H9 (cell line): ENCODE results near the gene ANKRD11. TPM values are rescaled to one million over a fixed set of nuclear protein-coding genes. Genes with fewer than 3 reads are reported as not detected.

Experiments used
- DNase-seq: peaks from one replicate; pipeline ENCODE4 v3.0.0-alpha.2; 2017
- H2AFZ ChIP-seq: one replicate; pipeline ENCODE4 v1.6.1; 2013; ENCODE audit warnings: mild to moderate bottlenecking, low read length, control low read depth, moderate library complexity
- H2AK5ac ChIP-seq: 2 replicates; pipeline ENCODE4 v1.6.1; 2013; ENCODE audit warnings: low read length, control low read depth, mixed read lengths; ENCODE audit not compliant: insufficient read length
- H2BK120ac ChIP-seq: one replicate; pipeline ENCODE4 v1.6.1; 2013; ENCODE audit warnings: low read depth, mild to moderate bottlenecking, low read length, control low read depth, inconsistent platforms; ENCODE audit not compliant: poor library complexity, severe bottlenecking
- H2BK12ac ChIP-seq: 2 replicates; pipeline ENCODE4 v1.6.1; 2013; ENCODE audit warnings: low read length, control low read depth, mixed read lengths, low read depth; ENCODE audit not compliant: insufficient read length
- H2BK15ac ChIP-seq: 2 replicates; pipeline ENCODE4 v1.6.1; 2013; ENCODE audit warnings: low read depth, low read length, control low read depth
- H2BK20ac ChIP-seq: one replicate; pipeline ENCODE4 v1.6.1; 2013; ENCODE audit warnings: low read depth, mild to moderate bottlenecking, low read length, control low read depth, inconsistent platforms; ENCODE audit not compliant: poor library complexity, severe bottlenecking
- H2BK5ac ChIP-seq: 2 replicates; pipeline ENCODE4 v1.6.1; 2013; ENCODE audit warnings: low read length, control low read depth, mixed read lengths; ENCODE audit not compliant: insufficient read length
- H3K14ac ChIP-seq: 2 replicates; pipeline ENCODE4 v1.6.1; 2013; ENCODE audit warnings: low read length, control low read depth; ENCODE audit not compliant: insufficient read depth
- H3K18ac ChIP-seq: 2 replicates; pipeline ENCODE4 v1.6.1; 2013; ENCODE audit warnings: low read depth, mild to moderate bottlenecking, mixed read lengths, low read length, control low read depth; ENCODE audit not compliant: insufficient read length
- H3K23ac ChIP-seq: 2 replicates; pipeline ENCODE4 v1.6.1; 2013; ENCODE audit warnings: low read length, control low read depth, mixed read lengths, low read depth; ENCODE audit not compliant: insufficient read length
- H3K23me2 ChIP-seq: 2 replicates; pipeline ENCODE4 v1.6.1; 2013; ENCODE audit warnings: low read depth, mild to moderate bottlenecking, mixed read lengths, low read length, control low read depth; ENCODE audit not compliant: insufficient read length, poor library complexity, severe bottlenecking
- H3K27ac ChIP-seq: 2 replicates; pipeline ENCODE4 v1.5.1; 2013; ENCODE audit warnings: low read length, control low read depth, mixed read lengths, low read depth; ENCODE audit not compliant: insufficient read length
- H3K27me3 ChIP-seq: 2 replicates; pipeline ENCODE4 v1.6.1; 2013; ENCODE audit warnings: low read length, control low read depth, inconsistent platforms; ENCODE audit not compliant: insufficient read depth
- H3K4ac ChIP-seq: 2 replicates; pipeline ENCODE4 v1.6.1; 2013; ENCODE audit warnings: low read depth, mild to moderate bottlenecking, control low read depth, inconsistent platforms, low read length, moderate library complexity
- H3K4me1 ChIP-seq: 2 replicates; pipeline ENCODE4 v1.6.1; 2013; ENCODE audit warnings: low read length, control low read depth, inconsistent platforms; ENCODE audit not compliant: insufficient read depth
- H3K4me2 ChIP-seq: 2 replicates; pipeline ENCODE4 v1.6.1; 2013; ENCODE audit warnings: low read length, control low read depth, mixed read lengths; ENCODE audit not compliant: insufficient read length, insufficient read depth
- H3K56ac ChIP-seq: 2 replicates; pipeline ENCODE4 v1.6.1; 2013; ENCODE audit warnings: low read depth, mild to moderate bottlenecking, mixed read lengths, low read length, control low read depth; ENCODE audit not compliant: insufficient read length
- H3K79me1 ChIP-seq: 2 replicates; pipeline ENCODE4 v1.6.1; 2013; ENCODE audit warnings: low read depth, mild to moderate bottlenecking, moderate library complexity, low read length, control low read depth, inconsistent platforms; ENCODE audit not compliant: insufficient read depth, poor library complexity, severe bottlenecking
- H3K79me2 ChIP-seq: 2 replicates; pipeline ENCODE4 v1.6.1; 2013; ENCODE audit warnings: low read length, control low read depth, inconsistent platforms; ENCODE audit not compliant: insufficient read depth
- H3K9ac ChIP-seq: 2 replicates; pipeline ENCODE4 v1.6.1; 2013; ENCODE audit warnings: low read length, control low read depth, mixed read lengths; ENCODE audit not compliant: insufficient read length; ENCODE audit errors: extremely low read depth
- H3K9me3 ChIP-seq: one replicate; pipeline ENCODE4 v1.6.1; 2013; ENCODE audit warnings: low read depth, low read length, inconsistent platforms; ENCODE audit not compliant: control insufficient read depth
- H3T11ph ChIP-seq: one replicate; pipeline ENCODE4 v1.6.1; 2013; ENCODE audit warnings: mild to moderate bottlenecking, low read length, control low read depth, inconsistent platforms
- H4K20me1 ChIP-seq: one replicate; pipeline ENCODE4 v1.6.1; 2013; ENCODE audit not compliant: control insufficient read depth, insufficient read length, insufficient read depth
- H4K5ac ChIP-seq: 2 replicates; pipeline ENCODE4 v1.6.1; 2013; ENCODE audit warnings: low read depth, mild to moderate bottlenecking, mixed read lengths, low read length, control low read depth; ENCODE audit not compliant: insufficient read length
- H4K8ac ChIP-seq: replicated peaks from 2 replicates; pipeline ENCODE4 v1.6.1; 2013; ENCODE audit warnings: low read length, control low read depth, mixed read lengths, low read depth; ENCODE audit not compliant: insufficient read length
- H4K91ac ChIP-seq: 2 replicates; pipeline ENCODE4 v1.6.1; 2013; ENCODE audit warnings: low read depth, mild to moderate bottlenecking, moderate library complexity, mixed read lengths, low read length, control low read depth; ENCODE audit not compliant: insufficient read length
- H3K27ac Mint-ChIP-seq, 3 experiments: 2 replicates in 2 of 3; 3 replicates in 1 of 3; pipeline ENCODE4 v1.8.0; 2020 to 2021; ENCODE audit warnings: mixed read lengths in 3 of 3, mild to moderate bottlenecking in 1 of 3, moderate library complexity in 1 of 3
- H3K27me3 Mint-ChIP-seq: 2 replicates; pipeline ENCODE4 v1.8.0; 2021; ENCODE audit warnings: low read depth, mild to moderate bottlenecking, moderate library complexity, mixed read lengths
- H3K36me3 Mint-ChIP-seq, 3 experiments: 2 replicates in 2 of 3; 3 replicates in 1 of 3; pipeline ENCODE4 v1.8.0; 2020 to 2021; ENCODE audit warnings: low read depth in 3 of 3, mixed read lengths in 3 of 3; ENCODE audit not compliant: insufficient read depth in 1 of 3
- H3K4me1 Mint-ChIP-seq, 2 experiments: 2 replicates each; pipeline ENCODE4 v1.8.0; 2020; ENCODE audit warnings: mixed read lengths in 2 of 2
- H3K4me3 Mint-ChIP-seq, 2 experiments: 2 replicates in 1 of 2; 3 replicates in 1 of 2; pipeline ENCODE4 v1.8.0; 2020 to 2021; ENCODE audit warnings: mild to moderate bottlenecking in 2 of 2, mixed read lengths in 2 of 2, moderate library complexity in 1 of 2
- H3K9me3 Mint-ChIP-seq, 2 experiments: 2 replicates in 1 of 2; 3 replicates in 1 of 2; pipeline ENCODE4 v1.8.0; 2020; ENCODE audit warnings: mild to moderate bottlenecking in 2 of 2, mixed read lengths in 2 of 2, moderate library complexity in 1 of 2
- WGBS: extraction: QIAGEN DNeasy Blood & Tissue Kit; methylation state at CpG from one replicate; pipeline ENCODE4 v1.1.7; 2013; ENCODE audit warnings: missing lambda C conversion rate, low lambda C conversion rate, mixed read lengths; ENCODE audit not compliant: insufficient read length; ENCODE audit errors: extremely low coverage; 5-methylcytosine and 5-hydroxymethylcytosine counted together
- total RNA-seq: library from RNA; stranded (reverse); gene quantifications from 2 replicates; pipeline ENCODE4 v1.2.1, GENCODE V29; 2021
- TF ChIP-seq, protein P1 (sequence below): fragments of 200-600 bp; sonication (generic); conservative IDR thresholded peaks from 3 replicates; pipeline ENCODE4 v1.8.0; 2021; ENCODE audit warnings: antibody characterized with exemption, mild to moderate bottlenecking

ANKRD11 gene
- total RNA-seq, 1 experiment from 2014 or later: 181 TPM

DNA sequence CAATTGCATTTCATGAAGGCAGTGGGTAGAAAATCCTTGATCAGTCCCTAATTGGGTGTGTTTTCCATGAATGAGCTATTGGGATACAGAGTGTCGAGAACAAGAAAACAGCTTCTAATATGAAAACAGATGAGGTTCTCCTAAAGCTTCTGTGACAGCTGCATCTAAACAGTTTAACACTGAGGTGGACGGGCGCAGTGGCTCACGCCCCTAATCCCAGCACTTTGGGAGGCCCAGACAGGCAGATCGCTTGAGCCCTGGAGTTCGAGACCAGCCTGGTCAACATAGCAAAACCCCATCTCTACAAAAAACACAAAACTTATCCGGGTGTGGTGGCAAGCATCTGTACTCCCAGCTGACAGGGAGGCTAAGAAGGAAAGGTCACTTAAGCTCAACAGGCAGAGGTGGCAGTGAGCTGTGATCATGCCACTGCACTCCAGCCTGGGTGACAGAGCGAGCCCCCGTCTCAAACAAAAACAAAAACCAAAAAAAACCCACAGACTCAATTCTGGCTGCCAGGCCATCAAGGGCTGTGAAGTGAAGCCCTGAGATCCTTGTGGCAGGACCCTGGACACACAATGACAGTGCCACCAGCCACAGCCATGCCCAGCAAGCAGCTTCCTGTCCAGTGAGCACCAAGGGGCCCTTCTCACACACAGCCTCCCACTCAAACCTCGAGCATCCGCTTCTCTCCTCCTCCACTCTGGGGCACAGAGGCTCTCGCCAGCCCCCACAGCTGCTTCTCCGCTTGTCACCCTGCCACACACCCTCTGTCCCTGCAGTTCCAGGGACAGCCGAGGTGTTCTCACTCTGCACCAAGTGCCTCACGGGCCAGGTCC is 44.0 kb downstream of the ANKRD11 start:
- peaks cover 6% of the 10 kb centered on the region for H4K20me1 ChIP-seq
- no peak overlapping the region for H3K18ac ChIP-seq
- no peak for DNase-seq
- H2AK5ac ChIP-seq: no peak overlapping the region
- H3K27ac ChIP-seq: no peak overlapping the region
- H2BK5ac ChIP-seq: no peak overlapping the region
- H3K14ac ChIP-seq: no peak overlapping the region
- H2BK120ac ChIP-seq: no peak overlapping the region
- no peak overlapping the region for H4K91ac ChIP-seq
- no peak overlapping the region for H3K9ac ChIP-seq
- H3K4ac ChIP-seq: no peak overlapping the region
- peaks cover 10% of the 10 kb centered on the region for H3K79me1 ChIP-seq
- H3K23me2 ChIP-seq: no peaks in the 10 kb centered on the region
- no peaks in the 10 kb centered on the region for H3K9me3 Mint-ChIP-seq
- no peaks in the 10 kb centered on the region for H3K9me3 ChIP-seq
- no CpG with 5 or more reads among the region's 15 CpGs for WGBS
- H2AFZ ChIP-seq: no peak overlapping the region
- H3K27ac Mint-ChIP-seq: peak overlapping the region; percentile 66 to 93 (median 73)
- no peak overlapping the region for H3T11ph ChIP-seq
- peaks cover 79% of the 10 kb centered on the region for H3K79me2 ChIP-seq
- H3K4me1 Mint-ChIP-seq: peaks cover 64 to 71% of the 10 kb centered on the region in 2 experiments
- H3K27me3 ChIP-seq: no peaks in the 10 kb centered on the region
- no peak overlapping the region for H3K56ac ChIP-seq
- H4K5ac ChIP-seq: no peak overlapping the region
- H3K4me2 ChIP-seq: no peak overlapping the region
- no peak overlapping the region for H2BK15ac ChIP-seq
- H2BK12ac ChIP-seq: no peak overlapping the region
- H3K23ac ChIP-seq: no peak overlapping the region
- no peak overlapping the region for H2BK20ac ChIP-seq
- TF ChIP-seq, protein P1, sequence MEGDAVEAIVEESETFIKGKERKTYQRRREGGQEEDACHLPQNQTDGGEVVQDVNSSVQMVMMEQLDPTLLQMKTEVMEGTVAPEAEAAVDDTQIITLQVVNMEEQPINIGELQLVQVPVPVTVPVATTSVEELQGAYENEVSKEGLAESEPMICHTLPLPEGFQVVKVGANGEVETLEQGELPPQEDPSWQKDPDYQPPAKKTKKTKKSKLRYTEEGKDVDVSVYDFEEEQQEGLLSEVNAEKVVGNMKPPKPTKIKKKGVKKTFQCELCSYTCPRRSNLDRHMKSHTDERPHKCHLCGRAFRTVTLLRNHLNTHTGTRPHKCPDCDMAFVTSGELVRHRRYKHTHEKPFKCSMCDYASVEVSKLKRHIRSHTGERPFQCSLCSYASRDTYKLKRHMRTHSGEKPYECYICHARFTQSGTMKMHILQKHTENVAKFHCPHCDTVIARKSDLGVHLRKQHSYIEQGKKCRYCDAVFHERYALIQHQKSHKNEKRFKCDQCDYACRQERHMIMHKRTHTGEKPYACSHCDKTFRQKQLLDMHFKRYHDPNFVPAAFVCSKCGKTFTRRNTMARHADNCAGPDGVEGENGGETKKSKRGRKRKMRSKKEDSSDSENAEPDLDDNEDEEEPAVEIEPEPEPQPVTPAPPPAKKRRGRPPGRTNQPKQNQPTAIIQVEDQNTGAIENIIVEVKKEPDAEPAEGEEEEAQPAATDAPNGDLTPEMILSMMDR: no peak
- peaks cover 8% of the 10 kb centered on the region; the same call in 1 of the 2 replicates for H3K4me1 ChIP-seq
- peaks cover 1 to 7% (median 4%) of the 10 kb centered on the region in 3 experiments; a peak in 3 of 7 replicates for H3K36me3 Mint-ChIP-seq
- H4K8ac ChIP-seq: no peak overlapping the region
- H3K4me3 Mint-ChIP-seq: no peak overlapping the region
- H3K27me3 Mint-ChIP-seq: no peaks in the 10 kb centered on the region; the same call in 1 of the 2 replicates
